ENCODE measurements around the gene TMC2. TPM values are rescaled to one million over a fixed set of nuclear protein-coding genes. Genes with fewer than 3 reads are reported as not detected.

TMC2 gene
- total and polyA plus RNA-seq, 2 of the 4 experiments (the other 2 are of a cell fraction) = not detected

DNA sequence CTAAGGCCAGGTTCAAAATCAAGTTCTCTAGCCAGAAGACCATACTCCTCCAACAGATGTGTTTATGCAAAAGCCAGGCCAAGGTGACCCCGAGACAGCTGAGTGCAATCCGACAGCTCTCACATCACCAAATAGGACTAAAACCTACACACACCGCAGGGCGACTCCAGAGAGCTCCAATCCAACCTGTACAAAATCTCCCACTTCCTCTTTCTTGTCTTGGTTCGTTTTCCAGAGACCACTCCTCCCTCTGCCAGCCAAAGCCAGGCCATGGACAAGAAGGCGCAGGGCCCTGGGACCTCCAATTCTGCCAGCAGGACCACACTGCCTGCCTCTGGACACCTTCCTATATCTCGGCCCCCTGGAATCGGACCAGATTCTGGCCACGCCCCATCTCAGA is 104.5 kb downstream of the TMC2 start:
- Histone ChIP-seq H3K36me3 (ENCODE audit: control insufficient read depth, insufficient read depth, low read length) (no peaks in the 10 kb centered on the region), H2AK9ac (replicated peaks; ENCODE audit: low read depth, low read length, poor library complexity) (no peak overlapping the region), H3K23ac (ENCODE audit: low read depth, low read length) (no peak overlapping the region), H3K27me3 (ENCODE audit: control insufficient read depth, insufficient read depth, low read length) (no peaks in the 10 kb centered on the region), H3K9me3 (ENCODE audit: control insufficient read depth, insufficient read depth, low read length) (no peaks in the 10 kb centered on the region), H3K14ac (replicated peaks; ENCODE audit: low read depth, low read length) (no peak overlapping the region), H3K4me1 (ENCODE audit: control insufficient read depth, insufficient read depth, low read length) (no peaks in the 10 kb centered on the region), H2BK15ac (ENCODE audit: low read depth, low read length) (no peak overlapping the region), H3K9me1 (ENCODE audit: insufficient read depth, low read length) (no peaks in the 10 kb centered on the region), H4K8ac (ENCODE audit: low read depth in 2 of 2, low read length in 2 of 2) (no peak overlapping the region), H2AFZ (replicated peaks; ENCODE audit: low read length, poor library complexity) (no peak overlapping the region), H2BK120ac (ENCODE audit: low read depth, low read length) (no peak overlapping the region), H3K4ac (ENCODE audit: low read depth, low read length) (no peak overlapping the region), H2AK5ac (ENCODE audit: low read depth, low read length) (no peak overlapping the region), H3K56ac (ENCODE audit: extremely low read depth, insufficient read depth, low read length) (no peak overlapping the region), H3K18ac (ENCODE audit: low read depth, low read length) (no peak overlapping the region), H3K4me3 (ENCODE audit: insufficient read depth, low read depth, low read length) (no peak overlapping the region), H4K5ac (ENCODE audit: low read depth, low read length) (no peak overlapping the region), H2BK5ac (ENCODE audit: low read depth, low read length, poor library complexity, severe bottlenecking) (no peak overlapping the region), H3K79me1 (ENCODE audit: low read depth in 1 of 2, low read length in 2 of 2) (no peaks in the 10 kb centered on the region), H4K20me1 (ENCODE audit: insufficient read depth, low read length) (no peaks in the 10 kb centered on the region), H3K4me2 (ENCODE audit: low read depth, low read length) (no peak overlapping the region), H2BK20ac (ENCODE audit: low read depth, low read length) (no peak overlapping the region), H4K91ac (ENCODE audit: insufficient read depth, low read depth, low read length) (no peak overlapping the region), H3K27ac (ENCODE audit: insufficient read depth, low read length) (no peak overlapping the region), H3K9ac (ENCODE audit: low read depth, low read length) (no peak overlapping the region)
- TF ChIP-seq CHD1 (IDR thresholded peaks at IDR 0.05; ENCODE audit: low read depth, low read length) (no peak), BHLHE40 (IDR thresholded peaks at IDR 0.05; ENCODE audit: low read depth, low read length) (no peak), FOS (IDR thresholded peaks at IDR 0.05; ENCODE audit: low read depth, low read length) (no peak), MAZ (IDR thresholded peaks at IDR 0.05; ENCODE audit: borderline replicate concordance, low read depth, low read length) (no peak)
- DNase-seq (no peak), ATAC-seq (ENCODE audit: low read depth) (no peak)
- ChIA-PET CTCF (no interaction called here), POLR2A (ENCODE audit: unreplicated experiment) (no interaction called here)
- WGBS, 2 experiments (ENCODE audit: extremely low coverage in 2 of 2, insufficient read length in 1 of 2) = 90% methylated on average over 6 of the region's 9 CpGs; no CpG with 5 or more reads in 1 of the 2 experiments
- in situ Hi-C loops (cut with MboI; ENCODE audit: low sequenced_read_pairs) (loop anchor here (10.0 kb wide), 1 partner anchor 176 kb away; no protein-coding TSS in a partner anchor), dilution Hi-C loops (cut with HindIII; ENCODE audit: low sequenced_read_pairs, unreplicated experiment) (no loop called here), intact Hi-C loops (cut with micrococcal nuclease) (no loop called here)
- no TSS peak for BruUV-seq (replicated peaks)
